DND-41 (cell line): Measurements from ENCODE around the gene C11orf87.

Experiments used
- CTCF ChIP-seq: IDR thresholded peaks from 2 replicates; pipeline ENCODE4 v1.5.1; 2012; ENCODE audit warnings: borderline replicate concordance, low read length, moderate library complexity, mild to moderate bottlenecking; ENCODE audit not compliant: poor library complexity, severe bottlenecking; ENCODE audit errors: extremely low read depth
- EZH2 ChIP-seq: IDR thresholded peaks from 3 replicates; pipeline ENCODE4 v1.6.1; 2012; ENCODE audit warnings: borderline replicate concordance, low read depth, mild to moderate bottlenecking, moderate library complexity, low read length, inconsistent platforms; ENCODE audit not compliant: severe bottlenecking

GRCh38 chr11:109432105-109432504 lies 10.1 kb downstream of the C11orf87 start:
- TF ChIP-seq CTCF (no peak), EZH2 (no peak)
